Kidney (tissue), 14 donors: ENCODE data around the gene HBE1. TPM values are rescaled to one million over a fixed set of nuclear protein-coding genes. Genes with fewer than 3 reads are reported as not detected.

ENCODE experiments used
- DNase-seq, 5 donors: peaks; one replicate each; pipeline ENCODE4 v3.0.0-alpha.2; 2013 to 2020
- FAIRE-seq: peaks from 2 replicates; lab custom pipeline; 2012; peaks lifted over from hg19 to GRCh38; lab: Jason Lieb, UNC
- H3K27ac ChIP-seq, 2 donors: one replicate each; pipeline ENCODE4 v1.7.0; 2013; ENCODE audit warnings: low read depth in 2 of 2, low read length in 2 of 2, inconsistent platforms in 1 of 2
- H3K27me3 ChIP-seq: one replicate; pipeline ENCODE4 v1.7.1; 2013; ENCODE audit warnings: low read length, inconsistent platforms; ENCODE audit not compliant: control insufficient read depth, insufficient read depth
- H3K36me3 ChIP-seq, 3 donors: one replicate each; pipeline versions ENCODE4 v1.7.0 to v1.7.1; 2013; ENCODE audit warnings: low read length in 3 of 3, control low read depth in 1 of 3, inconsistent platforms in 1 of 3; ENCODE audit not compliant: insufficient read depth in 3 of 3, control insufficient read depth in 2 of 3
- H3K4me1 ChIP-seq, 3 donors: one replicate each; pipeline versions ENCODE4 v1.7.0 to v1.7.1; 2013; ENCODE audit warnings: low read length in 3 of 3, inconsistent platforms in 1 of 3, low read depth in 1 of 3; ENCODE audit not compliant: control insufficient read depth in 2 of 3, insufficient read depth in 2 of 3
- H3K4me3 ChIP-seq, 3 donors: one replicate each; pipeline versions ENCODE4 v1.7.0 to v1.8.1; 2013; ENCODE audit warnings: low read length in 3 of 3, control low read depth in 1 of 3, inconsistent platforms in 1 of 3
- H3K9ac ChIP-seq, 3 donors: one replicate each; pipeline versions ENCODE4 v1.7.0 to v1.7.1; 2013; ENCODE audit warnings: low read length in 3 of 3, control low read depth in 1 of 3, inconsistent platforms in 1 of 3
- H3K9me3 ChIP-seq, 3 donors: one replicate each; pipeline versions ENCODE4 v1.7.0 to v1.7.1; 2013; ENCODE audit warnings: low read length in 3 of 3, control low read depth in 1 of 3, inconsistent platforms in 1 of 3; ENCODE audit not compliant: control insufficient read depth in 2 of 3, insufficient read depth in 1 of 3
- intact Hi-C: fragments of 100-400 bp; cut with DNase I; formaldehyde crosslinking; loops from one replicate; pipeline ENCODE4 v1.11.1; 2022
- polyA plus RNA-seq: library from polyadenylated mRNA; stranded (reverse); fragments of 350-450 nt; fragmentation: Illumina TruSeq; extraction: RNeasy Lipid Tissue Mini Kit (QIAGEN cat#74804); gene quantifications from one replicate; pipeline ENCODE4 v1.2.3, GENCODE V29; 2014; ENCODE audit warnings: low read depth, low replicate concordance; ENCODE audit not compliant: insufficient read depth
- total RNA-seq: library from RNA; stranded (reverse); fragmentation: NEBNext Ultra II Directional; extraction: Animal tissue kit (Norgen Biotek cat#: 25700); gene quantifications from one replicate; pipeline ENCODE4 v1.2.1, GENCODE V29; 2021
- TF ChIP-seq, protein P1 (sequence below): IDR thresholded peaks from 3 replicates; pipeline ENCODE4 v1.5.1; 2012; ENCODE audit warnings: mild to moderate bottlenecking, moderate library complexity, borderline replicate concordance; ENCODE audit not compliant: insufficient read depth; ENCODE audit errors: extremely low read depth
- donor health status: control.
- donor health status: control.
- donor health status: control.
- donor health status: control.
- donor health status: control.
- donor health status: DM: yes; HTN: yes; CAD: no.
- donor health status: Normal renal cell carcinoma (clear cell type).

HBE1 gene
- total and polyA plus RNA-seq, 2 donors from 2014 or later, result not detected

DNA sequence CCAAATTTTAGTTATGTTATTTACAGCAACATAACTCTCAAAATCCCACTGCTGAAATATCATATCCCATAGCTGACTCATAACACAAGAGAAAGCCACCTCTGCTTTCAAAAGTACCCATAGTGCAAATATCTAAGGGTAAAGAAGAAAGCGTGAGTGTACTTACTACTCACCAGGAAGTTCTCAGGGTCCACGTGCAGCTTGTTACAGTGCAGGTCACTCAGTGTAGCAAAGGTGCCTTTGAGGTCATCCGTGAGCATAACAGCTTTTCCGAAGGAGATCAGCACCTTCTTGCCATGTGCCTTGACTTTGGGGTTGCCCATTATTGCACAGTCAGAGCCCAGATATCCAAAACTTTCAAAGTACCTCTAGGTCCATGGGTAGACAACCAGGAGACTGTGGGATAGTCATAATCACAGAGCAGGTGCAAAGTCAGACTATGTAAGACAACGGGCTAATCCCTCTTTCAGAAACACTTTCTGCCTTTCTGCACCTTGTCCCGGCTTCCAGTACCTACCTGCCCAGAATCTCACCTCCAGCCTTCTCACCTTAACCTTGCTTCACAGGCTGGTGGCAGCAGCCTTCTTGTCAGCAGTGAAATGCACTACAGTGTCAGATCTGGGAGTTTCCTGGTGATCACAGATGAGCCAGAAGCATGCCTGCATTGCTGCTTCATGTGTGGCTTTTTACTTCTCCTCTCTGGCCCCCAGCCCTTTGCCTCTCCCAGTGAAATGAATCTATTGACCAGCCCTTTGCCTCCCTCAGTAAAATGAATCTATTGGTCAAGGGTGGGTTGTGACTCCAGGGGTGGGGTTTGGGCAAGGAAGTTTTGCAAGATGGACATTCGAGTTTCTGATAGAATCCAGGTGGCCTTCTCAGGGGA lies 26.6 kb downstream of the HBE1 start:
- Histone ChIP-seq H3K27ac (no peak overlapping the region), H3K4me3 (no peak overlapping the region), H3K36me3 (no peaks in the 10 kb centered on the region), H3K27me3 (no peaks in the 10 kb centered on the region), H3K4me1 (no peaks in the 10 kb centered on the region), H3K9ac (no peak overlapping the region), H3K9me3 (no peaks in the 10 kb centered on the region)
- intact Hi-C loops, result no loop called here
- FAIRE-seq (no peak), DNase-seq (no peak)
- TF ChIP-seq, protein P1, sequence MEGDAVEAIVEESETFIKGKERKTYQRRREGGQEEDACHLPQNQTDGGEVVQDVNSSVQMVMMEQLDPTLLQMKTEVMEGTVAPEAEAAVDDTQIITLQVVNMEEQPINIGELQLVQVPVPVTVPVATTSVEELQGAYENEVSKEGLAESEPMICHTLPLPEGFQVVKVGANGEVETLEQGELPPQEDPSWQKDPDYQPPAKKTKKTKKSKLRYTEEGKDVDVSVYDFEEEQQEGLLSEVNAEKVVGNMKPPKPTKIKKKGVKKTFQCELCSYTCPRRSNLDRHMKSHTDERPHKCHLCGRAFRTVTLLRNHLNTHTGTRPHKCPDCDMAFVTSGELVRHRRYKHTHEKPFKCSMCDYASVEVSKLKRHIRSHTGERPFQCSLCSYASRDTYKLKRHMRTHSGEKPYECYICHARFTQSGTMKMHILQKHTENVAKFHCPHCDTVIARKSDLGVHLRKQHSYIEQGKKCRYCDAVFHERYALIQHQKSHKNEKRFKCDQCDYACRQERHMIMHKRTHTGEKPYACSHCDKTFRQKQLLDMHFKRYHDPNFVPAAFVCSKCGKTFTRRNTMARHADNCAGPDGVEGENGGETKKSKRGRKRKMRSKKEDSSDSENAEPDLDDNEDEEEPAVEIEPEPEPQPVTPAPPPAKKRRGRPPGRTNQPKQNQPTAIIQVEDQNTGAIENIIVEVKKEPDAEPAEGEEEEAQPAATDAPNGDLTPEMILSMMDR, result no peak

DNA sequence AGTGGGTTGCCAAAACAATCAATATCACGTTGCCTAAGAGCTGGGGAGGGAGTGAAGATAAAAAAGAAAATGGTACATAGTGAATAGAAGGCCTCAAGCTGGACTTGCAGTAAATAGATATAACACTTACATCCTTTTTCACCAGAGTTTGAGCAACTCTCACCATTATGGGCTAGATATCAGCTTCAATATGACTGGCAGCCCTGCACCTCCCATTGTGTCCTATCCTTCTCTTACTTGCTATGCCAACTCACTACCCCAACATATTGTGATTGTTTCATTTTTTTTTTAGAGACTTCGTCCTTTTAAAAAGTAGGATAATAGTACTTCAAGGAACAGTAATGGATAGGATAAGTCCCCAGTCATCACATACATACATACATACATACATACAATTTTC lies 27.5 kb downstream of the HBE1 start:
- no peaks in the 10 kb centered on the region for H3K27me3 ChIP-seq
- no peak overlapping the region for H3K9ac ChIP-seq
- no peak for FAIRE-seq
- no peak overlapping the region for H3K27ac ChIP-seq
- no peak for DNase-seq
- H3K9me3 ChIP-seq, result no peaks in the 10 kb centered on the region
- H3K4me3 ChIP-seq, result no peak overlapping the region
- intact Hi-C loops, result no loop called here
- H3K4me1 ChIP-seq, result no peaks in the 10 kb centered on the region
- TF ChIP-seq, protein P1, result no peak
- H3K36me3 ChIP-seq, result no peaks in the 10 kb centered on the region

DNA sequence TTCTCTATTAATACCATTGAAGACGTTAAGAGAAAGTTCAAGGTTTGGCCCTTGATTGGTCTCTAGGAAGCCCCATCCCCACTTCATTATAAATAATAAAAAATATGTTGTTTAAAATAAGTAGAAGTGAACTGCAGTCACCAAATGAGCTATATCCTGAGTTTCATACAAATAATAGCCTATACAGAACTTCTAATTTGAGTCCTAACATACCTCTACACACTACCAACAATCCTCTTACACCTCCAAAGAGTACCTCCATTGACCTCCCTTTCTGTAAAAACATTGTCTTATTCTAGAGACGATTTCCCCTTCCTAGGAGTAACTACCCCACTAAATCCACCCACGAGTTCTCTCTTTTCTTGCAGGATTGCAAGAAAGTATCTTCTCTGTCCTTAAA lies 28.3 kb downstream of the HBE1 start:
- no peaks in the 10 kb centered on the region for H3K36me3 ChIP-seq
- no peak overlapping the region for H3K9ac ChIP-seq
- H3K4me3 ChIP-seq, result no peak overlapping the region
- no peaks in the 10 kb centered on the region for H3K27me3 ChIP-seq
- TF ChIP-seq, protein P1, result no peak
- FAIRE-seq (no peak), DNase-seq (no peak)
- H3K4me1 ChIP-seq, result no peaks in the 10 kb centered on the region
- H3K27ac ChIP-seq, result no peak overlapping the region
- no peaks in the 10 kb centered on the region for H3K9me3 ChIP-seq
- intact Hi-C loops, result no loop called here

DNA sequence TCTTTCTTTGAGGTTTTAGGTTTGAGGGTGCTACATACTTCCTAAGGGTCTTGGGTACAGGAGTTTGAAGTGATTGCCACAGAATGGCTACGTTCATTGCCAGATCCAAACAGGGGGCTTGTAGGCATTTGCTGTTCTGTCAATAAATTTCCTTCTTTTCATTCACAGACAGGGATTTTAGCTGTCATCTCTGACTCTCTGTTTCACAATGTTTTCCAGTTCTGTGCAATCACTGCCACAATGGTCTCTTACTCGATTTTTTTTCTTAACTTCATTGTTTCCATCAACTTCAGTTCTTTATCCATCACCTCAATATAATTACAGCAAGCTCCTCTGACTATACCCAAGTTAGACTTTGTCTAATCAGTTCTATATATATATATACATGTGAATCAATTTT lies 29.3 kb downstream of the HBE1 start:
- DNase-seq, result no peak
- no peak for FAIRE-seq
- intact Hi-C loops, result no loop called here
- H3K27ac ChIP-seq, result no peak overlapping the region
- H3K4me1 ChIP-seq, result no peaks in the 10 kb centered on the region
- H3K36me3 ChIP-seq, result no peaks in the 10 kb centered on the region
- H3K9ac ChIP-seq, result no peak overlapping the region
- H3K9me3 ChIP-seq, result no peaks in the 10 kb centered on the region
- H3K27me3 ChIP-seq, result no peaks in the 10 kb centered on the region
- no peak overlapping the region for H3K4me3 ChIP-seq
- TF ChIP-seq, protein P1, result no peak
